ENCODE data around the gene CC2D1B. TPM values are rescaled to one million over a fixed set of nuclear protein-coding genes. Genes with fewer than 3 reads are reported as not detected.
"Not testable (repeated sequence)": the region's sequence is repeated elsewhere in the genome, so short reads cannot be mapped to it uniquely, and the experiment has no call there.

The CC2D1B gene
- total RNA-seq, result 29.9 and 37.4 TPM in 2 replicates
- polyA plus RNA-seq (2012), result 30.3 TPM

GRCh38 chr1:52365746-52366516 lies at the start of gene CC2D1B:
CC2D1B (minus strand) TSS chr1:52366205; CDS start chr1:52364620, 1,585 bp downstream.
- DNase-seq (ENCODE audit: low read depth), result peak; percentile 96

- no peak for DNase-seq (ENCODE audit: low read depth)
Observed at GRCh38 chr1:52414942-52415341, 48.9 kb upstream of the CC2D1B start.

GRCh38 chr1:52413410-52413989 lies 47.5 kb upstream of the CC2D1B start:
- no peak for DNase-seq (ENCODE audit: low read depth)

- DNase-seq (ENCODE audit: low read depth), result no peak
Observed at GRCh38 chr1:52404975-52405338, 39.0 kb upstream of the CC2D1B start.

- DNase-seq (ENCODE audit: low read depth), result peak; percentile 98
Observed at GRCh38 chr1:52404116-52404974, 38.3 kb upstream of the CC2D1B start, which contains the start of the genes ORC1 and PRPF38A. ORC1 (minus strand) TSS chr1:52404423; CDS start chr1:52402223, 2,200 bp downstream. PRPF38A (plus strand) TSS chr1:52404602; CDS start chr1:52404750, 148 bp downstream.

- DNase-seq (ENCODE audit: low read depth), result peak; percentile 30
Observed at GRCh38 chr1:52403566-52404115, 37.6 kb upstream of the CC2D1B start.

GRCh38 chr1:52402860-52403240 lies 36.8 kb upstream of the CC2D1B start:
- DNase-seq (ENCODE audit: low read depth), result no peak

GRCh38 chr1:52400131-52400530 lies 34.1 kb upstream of the CC2D1B start:
- no peak for DNase-seq (ENCODE audit: low read depth)

- DNase-seq (ENCODE audit: low read depth), result no peak
Observed at GRCh38 chr1:52399629-52400028, 33.6 kb upstream of the CC2D1B start.

- no peak for DNase-seq (ENCODE audit: low read depth)
Observed at GRCh38 chr1:52393174-52393573, 27.2 kb upstream of the CC2D1B start.

GRCh38 chr1:52386458-52386857 lies 20.5 kb upstream of the CC2D1B start:
- DNase-seq (ENCODE audit: low read depth), result no peak

- DNase-seq (ENCODE audit: low read depth), result no peak
Observed at GRCh38 chr1:52385376-52385775, 19.4 kb upstream of the CC2D1B start.

- DNase-seq (ENCODE audit: low read depth), result not testable (repeated sequence)
Observed at GRCh38 chr1:52369851-52370250, 3.8 kb upstream of the CC2D1B start.

GRCh38 chr1:52368383-52369172 lies 2.6 kb upstream of the CC2D1B start:
- peak; percentile 43 for DNase-seq (ENCODE audit: low read depth)

GRCh38 chr1:52367272-52367671 lies 1.3 kb upstream of the CC2D1B start:
- no peak for DNase-seq (ENCODE audit: low read depth)

- no peak for DNase-seq (ENCODE audit: low read depth)
Observed at GRCh38 chr1:52366517-52366827, 467 bp upstream of the CC2D1B start.

GRCh38 chr1:52365071-52365745 lies 797 bp downstream of the CC2D1B start:
- DNase-seq (ENCODE audit: low read depth), result peak; percentile 79

- DNase-seq (ENCODE audit: low read depth), result no peak
Observed at GRCh38 chr1:52364235-52364839, 1.7 kb downstream of the CC2D1B start.

- no peak for DNase-seq (ENCODE audit: low read depth)
Observed at GRCh38 chr1:52360595-52360968, 5.4 kb downstream of the CC2D1B start.

All from myocyte (in vitro differentiated cells).